NCI-H187 (cell line): ENCODE data around the gene CDCP1.

Source experiments
- DNase-seq, 2 experiments: peaks; one replicate each; lab custom pipeline; 2025; lab: John Stamatoyannopoulos, UW

CDCP1 gene

GRCh38 chr3:45137656-45138181 is 8.5 kb downstream of the CDCP1 start:
- no peak for DNase-seq

- no peak for DNase-seq
Observed at GRCh38 chr3:45135959-45136358, 10.2 kb downstream of the CDCP1 start.

- no peak for DNase-seq
Observed at GRCh38 chr3:45134758-45135521, 11.2 kb downstream of the CDCP1 start.

GRCh38 chr3:45132568-45133211 is 13.5 kb downstream of the CDCP1 start:
- DNase-seq = no peak

GRCh38 chr3:45131201-45131600 is 15.0 kb downstream of the CDCP1 start:
- no peak for DNase-seq

- no peak for DNase-seq
Observed at GRCh38 chr3:45130476-45130875, 15.7 kb downstream of the CDCP1 start.

- DNase-seq = no peak
Observed at GRCh38 chr3:45128950-45129349, 17.2 kb downstream of the CDCP1 start.

GRCh38 chr3:45127130-45127822 is 18.9 kb downstream of the CDCP1 start:
- DNase-seq = no peak

- no peak for DNase-seq
Observed at GRCh38 chr3:45126730-45127129, 19.4 kb downstream of the CDCP1 start.

GRCh38 chr3:45125550-45126026 is 20.6 kb downstream of the CDCP1 start:
- no peak for DNase-seq

GRCh38 chr3:45124956-45125355 is 21.2 kb downstream of the CDCP1 start:
- no peak for DNase-seq

- DNase-seq = no peak
Observed at GRCh38 chr3:45124352-45124751, 21.8 kb downstream of the CDCP1 start.

GRCh38 chr3:45123581-45124269 is 22.5 kb downstream of the CDCP1 start:
- no peak for DNase-seq

GRCh38 chr3:45123030-45123429 is 23.1 kb downstream of the CDCP1 start:
- DNase-seq = no peak

- DNase-seq = no peak
Observed at GRCh38 chr3:45120359-45121158, 25.6 kb downstream of the CDCP1 start.

- no peak for DNase-seq
Observed at GRCh38 chr3:45119824-45120358, 26.3 kb downstream of the CDCP1 start.

- no peak for DNase-seq
Observed at GRCh38 chr3:45119376-45119775, 26.8 kb downstream of the CDCP1 start.

- DNase-seq = no peak
Observed at GRCh38 chr3:45118615-45119071, 27.5 kb downstream of the CDCP1 start.

- no peak for DNase-seq
Observed at GRCh38 chr3:45116350-45116749, 29.8 kb downstream of the CDCP1 start.

- no peak for DNase-seq
Observed at GRCh38 chr3:45113625-45114050, 32.5 kb downstream of the CDCP1 start.

GRCh38 chr3:45112939-45113338 is 33.2 kb downstream of the CDCP1 start:
- no peak for DNase-seq
